Neuronal stem cell (in vitro differentiated cells): Measurements from ENCODE around the gene VDAC2.
"Not testable (repeated sequence)": the region's sequence is repeated elsewhere in the genome, so short reads cannot be mapped to it uniquely, and the experiment has no call there.

ENCODE experiments used
- DNase-seq: peaks from one replicate; pipeline ENCODE4 v3.0.0-alpha.2; 2013; ENCODE audit warnings: low spot score
- H2AFZ ChIP-seq: one replicate; pipeline ENCODE4 v1.6.1; 2013; ENCODE audit warnings: mild to moderate bottlenecking, low read length, inconsistent platforms
- H2AK5ac ChIP-seq: 2 replicates; pipeline ENCODE4 v1.6.1; 2013; ENCODE audit warnings: low read depth, mild to moderate bottlenecking, inconsistent platforms, low read length, moderate library complexity, mixed read lengths
- H2BK120ac ChIP-seq: 2 replicates; pipeline ENCODE4 v1.6.1; 2013; ENCODE audit warnings: low read depth, mild to moderate bottlenecking, inconsistent platforms, low read length, moderate library complexity, mixed read lengths
- H2BK12ac ChIP-seq: one replicate; pipeline ENCODE4 v1.6.1; 2013; ENCODE audit warnings: low read length, inconsistent platforms
- H2BK15ac ChIP-seq: 2 replicates; pipeline ENCODE4 v1.6.1; 2013; ENCODE audit warnings: mild to moderate bottlenecking, low read length, inconsistent platforms, mixed read lengths
- H2BK5ac ChIP-seq: one replicate; pipeline ENCODE4 v1.6.1; 2013; ENCODE audit warnings: inconsistent platforms, mild to moderate bottlenecking, low read length, moderate library complexity
- H3K14ac ChIP-seq: one replicate; pipeline ENCODE4 v1.6.1; 2013; ENCODE audit warnings: low read length, inconsistent platforms
- H3K18ac ChIP-seq: 2 replicates; pipeline ENCODE4 v1.6.1; 2013; ENCODE audit warnings: low read length, inconsistent platforms
- H3K23ac ChIP-seq: 2 replicates; pipeline ENCODE4 v1.6.1; 2013; ENCODE audit warnings: low read depth, mild to moderate bottlenecking, mixed read lengths, low read length, inconsistent platforms; ENCODE audit not compliant: poor library complexity
- H3K27ac ChIP-seq: replicated peaks from 3 replicates; pipeline ENCODE4 v1.5.1; 2013; ENCODE audit warnings: low read length, inconsistent platforms
- H3K27me3 ChIP-seq, 3 experiments: 2 replicates each; pipeline ENCODE4 v1.6.1; 2013; ENCODE audit warnings: low read length in 3 of 3, mild to moderate bottlenecking in 2 of 3, inconsistent platforms in 1 of 3, low read depth in 1 of 3, mixed read lengths in 1 of 3, moderate library complexity in 1 of 3; ENCODE audit not compliant: control insufficient read depth in 3 of 3, insufficient read depth in 3 of 3
- H3K36me3 ChIP-seq, 2 donors: replicated peaks in 1 of 2; 2 replicates each; pipeline ENCODE4 v1.6.1; 2013; ENCODE audit warnings: low read length in 2 of 2; ENCODE audit not compliant: control insufficient read depth in 2 of 2, insufficient read depth in 2 of 2
- H3K4ac ChIP-seq: 2 replicates; pipeline ENCODE4 v1.6.1; 2013; ENCODE audit warnings: inconsistent platforms, mild to moderate bottlenecking, low read length, moderate library complexity
- H3K4me1 ChIP-seq, 2 donors: 1 replicate in 1 of 2; 2 replicates in 1 of 2; pipeline ENCODE4 v1.6.1; 2013; ENCODE audit warnings: low read length in 2 of 2, low read depth in 1 of 2; ENCODE audit not compliant: control insufficient read depth in 2 of 2, insufficient read depth in 1 of 2
- H3K4me2 ChIP-seq: one replicate; pipeline ENCODE4 v1.6.1; 2013; ENCODE audit warnings: mild to moderate bottlenecking, low read length, inconsistent platforms; ENCODE audit not compliant: insufficient read depth, poor library complexity, severe bottlenecking
- H3K4me3 ChIP-seq, 2 donors: 2 replicates each; pipeline ENCODE4 v1.5.1; 2013; ENCODE audit warnings: low read length in 2 of 2, mild to moderate bottlenecking in 2 of 2, inconsistent platforms in 1 of 2, moderate library complexity in 1 of 2
- H3K79me1 ChIP-seq: one replicate; pipeline ENCODE4 v1.6.1; 2013; ENCODE audit warnings: low read depth, mild to moderate bottlenecking, inconsistent platforms, low read length, moderate library complexity
- H3K9ac ChIP-seq: one replicate; pipeline ENCODE4 v1.6.1; 2013; ENCODE audit warnings: mild to moderate bottlenecking, low read depth, low read length, inconsistent platforms; ENCODE audit not compliant: poor library complexity
- H3K9me3 ChIP-seq, 2 donors: replicated peaks in 1 of 2; 2 replicates each; pipeline versions ENCODE3 to v1.6.1; 2013; ENCODE audit warnings: low read length in 2 of 2, mild to moderate bottlenecking in 2 of 2, inconsistent platforms in 1 of 2, low read depth in 1 of 2, mixed read lengths in 1 of 2, moderate library complexity in 1 of 2; ENCODE audit not compliant: control insufficient read depth in 2 of 2, insufficient read depth in 1 of 2
- H4K8ac ChIP-seq: one replicate; pipeline ENCODE4 v1.6.1; 2013; ENCODE audit warnings: low read depth, mild to moderate bottlenecking, inconsistent platforms, low read length, moderate library complexity
- H4K91ac ChIP-seq: one replicate; pipeline ENCODE4 v1.6.1; 2013; ENCODE audit warnings: low read length, low read depth, mild to moderate bottlenecking, inconsistent platforms; ENCODE audit not compliant: poor library complexity
- WGBS, 2 donors: extraction: QIAGEN DNeasy Blood & Tissue Kit; methylation state at CpG; one replicate each; pipeline ENCODE4 v1.1.7; 2013; ENCODE audit warnings: missing lambda C conversion rate in 2 of 2, mixed read lengths in 1 of 2; ENCODE audit not compliant: insufficient read length in 2 of 2, insufficient replicate concordance in 1 of 2; ENCODE audit errors: extremely low coverage in 2 of 2; 5-methylcytosine and 5-hydroxymethylcytosine counted together

VDAC2 gene

DNA sequence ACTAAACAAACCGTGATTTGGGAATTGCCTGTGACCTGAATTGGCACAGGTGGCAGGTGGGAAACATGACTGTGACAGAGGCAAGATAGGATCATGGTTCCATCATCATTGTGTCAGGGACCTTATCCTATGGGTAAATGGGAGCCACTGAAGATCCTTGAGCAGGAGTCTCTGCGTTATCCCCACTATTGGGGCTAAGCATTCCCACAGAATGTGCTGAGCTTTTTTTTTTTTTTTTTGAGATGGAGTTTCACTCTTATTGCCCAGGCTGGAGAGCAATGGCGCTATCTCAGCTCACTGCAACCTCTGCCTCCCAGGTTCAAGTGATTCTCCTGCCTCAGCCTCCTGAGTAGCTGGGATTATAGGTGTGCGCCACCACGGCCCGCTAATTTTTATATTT, 10.6 kb upstream of the VDAC2 start:
- H2BK5ac ChIP-seq, H3K14ac ChIP-seq, H2AK5ac ChIP-seq, H3K36me3 ChIP-seq, H3K9ac ChIP-seq, H4K91ac ChIP-seq, H3K4me2 ChIP-seq, H3K4me1 ChIP-seq, H3K27me3 ChIP-seq, H3K23ac ChIP-seq, H2BK12ac ChIP-seq, H3K4ac ChIP-seq, H4K8ac ChIP-seq, H3K18ac ChIP-seq, H3K4me3 ChIP-seq, H2AFZ ChIP-seq, H3K27ac ChIP-seq, DNase-seq, H3K79me1 ChIP-seq, H3K9me3 ChIP-seq, H2BK15ac ChIP-seq, H2BK120ac ChIP-seq: not testable (repeated sequence)
- no CpG with 5 or more reads among the region's 6 CpGs for WGBS, 2 donors

DNA sequence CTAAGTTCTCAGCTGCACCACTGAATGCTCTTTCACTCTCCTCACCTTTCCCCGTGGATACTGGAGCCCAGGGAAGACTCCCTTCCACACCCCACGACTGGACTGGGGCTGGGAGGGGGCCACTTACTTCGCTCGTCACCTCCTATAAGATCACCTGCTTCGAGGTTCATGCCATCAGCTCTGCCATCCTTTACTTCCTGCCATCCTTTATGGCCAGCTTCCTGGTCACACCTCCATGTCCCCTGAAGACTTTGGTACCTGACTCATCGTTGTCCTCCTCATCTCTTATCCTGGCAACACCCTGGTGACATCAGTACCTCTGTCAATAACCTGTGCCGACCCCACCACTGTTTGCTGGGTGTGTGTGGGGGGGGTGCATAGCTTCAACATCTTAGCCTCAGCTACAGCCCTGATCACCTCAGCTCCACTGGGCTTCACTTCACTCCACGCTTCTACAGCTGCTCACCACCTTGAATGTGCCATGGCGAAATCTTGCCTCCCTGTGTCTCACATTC, 8.7 kb upstream of the VDAC2 start:
- no peak overlapping the region for H3K4me2 ChIP-seq
- no peak overlapping the region for H2AFZ ChIP-seq
- H4K8ac ChIP-seq, result no peak overlapping the region
- H2BK120ac ChIP-seq, result no peak overlapping the region
- no peak overlapping the region for H2BK12ac ChIP-seq
- H2BK15ac ChIP-seq, result no peak overlapping the region
- peak overlapping the region; percentile 19 for H3K18ac ChIP-seq
- H3K14ac ChIP-seq, result no peak overlapping the region
- no peak overlapping the region for H3K23ac ChIP-seq
- H3K36me3 ChIP-seq, result no peaks in the 10 kb centered on the region
- no peak overlapping the region for H2AK5ac ChIP-seq
- H2BK5ac ChIP-seq, result no peak overlapping the region
- no peak overlapping the region for H4K91ac ChIP-seq
- no peak overlapping the region for H3K27ac ChIP-seq
- H3K9me3 ChIP-seq, result peaks cover 0 to 2% of the 10 kb centered on the region in 2 donors
- H3K4me1 ChIP-seq, result peaks cover 0 to 6% of the 10 kb centered on the region in 2 donors
- H3K27me3 ChIP-seq, result no peaks in the 10 kb centered on the region
- H3K9ac ChIP-seq, result no peak overlapping the region
- H3K4me3 ChIP-seq, result no peak overlapping the region
- H3K79me1 ChIP-seq, result no peaks in the 10 kb centered on the region
- DNase-seq, result no peak
- H3K4ac ChIP-seq, result no peak overlapping the region
- WGBS, 2 donors, result no CpG with 5 or more reads among the region's 9 CpGs

DNA sequence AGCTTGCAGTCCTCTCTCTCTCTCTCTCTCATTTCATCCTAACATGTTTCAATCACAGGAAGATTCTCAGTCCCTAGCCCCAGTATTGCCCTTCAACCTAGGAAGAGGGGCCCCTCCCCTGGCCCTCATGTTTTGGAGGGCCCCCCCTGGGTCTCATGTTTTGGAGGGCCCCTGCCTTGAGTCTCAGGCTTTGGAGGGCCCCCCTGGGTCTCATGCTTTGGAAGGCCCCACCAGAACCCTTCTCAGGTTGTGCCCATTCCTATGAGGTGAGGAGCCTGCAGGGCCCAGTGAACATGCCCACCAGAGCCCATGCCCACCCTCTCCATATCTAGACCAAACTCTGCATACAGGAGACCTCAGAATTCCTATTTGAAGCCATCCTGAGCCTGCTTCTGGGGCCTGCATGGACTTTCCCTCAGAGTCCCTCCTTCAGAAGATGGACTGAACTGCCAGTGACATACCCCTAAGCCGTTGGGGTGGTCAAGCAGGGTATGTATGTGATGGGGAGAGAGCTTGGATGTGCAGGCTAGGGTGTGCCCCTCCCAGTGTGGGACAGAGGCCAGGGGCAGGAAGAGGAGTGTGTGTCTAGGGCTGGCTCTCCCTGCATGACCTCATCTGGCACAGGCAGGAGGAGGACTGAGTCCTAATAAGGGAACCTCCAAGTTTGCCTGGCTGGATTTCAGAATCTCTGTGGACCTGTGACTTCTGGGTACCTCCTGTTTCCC, 8.1 kb upstream of the VDAC2 start:
- no peak overlapping the region for H4K8ac ChIP-seq
- H3K4me2 ChIP-seq, result no peak overlapping the region
- no peak overlapping the region for H3K4me3 ChIP-seq
- no peak overlapping the region for H3K27ac ChIP-seq
- H3K79me1 ChIP-seq, result no peaks in the 10 kb centered on the region
- H3K4ac ChIP-seq, result no peak overlapping the region
- H3K36me3 ChIP-seq, result no peaks in the 10 kb centered on the region
- H2BK120ac ChIP-seq, result peak overlapping the region; percentile 14
- H2AFZ ChIP-seq, result no peak overlapping the region
- peaks cover 0 to 6% of the 10 kb centered on the region in 2 donors for H3K4me1 ChIP-seq
- peak overlapping the region; percentile 17 for H2BK5ac ChIP-seq
- H3K14ac ChIP-seq, result no peak overlapping the region
- no CpG with 5 or more reads among the region's 1 CpG for WGBS, 2 donors
- H4K91ac ChIP-seq, result no peak overlapping the region
- H3K18ac ChIP-seq, result no peak overlapping the region
- no peak overlapping the region for H3K9ac ChIP-seq
- peaks cover 0 to 2% of the 10 kb centered on the region in 2 donors for H3K9me3 ChIP-seq
- no peak overlapping the region for H2BK12ac ChIP-seq
- H3K27me3 ChIP-seq, result no peaks in the 10 kb centered on the region
- no peak overlapping the region for H2AK5ac ChIP-seq
- no peak for DNase-seq
- no peak overlapping the region for H2BK15ac ChIP-seq
- no peak overlapping the region for H3K23ac ChIP-seq

DNA sequence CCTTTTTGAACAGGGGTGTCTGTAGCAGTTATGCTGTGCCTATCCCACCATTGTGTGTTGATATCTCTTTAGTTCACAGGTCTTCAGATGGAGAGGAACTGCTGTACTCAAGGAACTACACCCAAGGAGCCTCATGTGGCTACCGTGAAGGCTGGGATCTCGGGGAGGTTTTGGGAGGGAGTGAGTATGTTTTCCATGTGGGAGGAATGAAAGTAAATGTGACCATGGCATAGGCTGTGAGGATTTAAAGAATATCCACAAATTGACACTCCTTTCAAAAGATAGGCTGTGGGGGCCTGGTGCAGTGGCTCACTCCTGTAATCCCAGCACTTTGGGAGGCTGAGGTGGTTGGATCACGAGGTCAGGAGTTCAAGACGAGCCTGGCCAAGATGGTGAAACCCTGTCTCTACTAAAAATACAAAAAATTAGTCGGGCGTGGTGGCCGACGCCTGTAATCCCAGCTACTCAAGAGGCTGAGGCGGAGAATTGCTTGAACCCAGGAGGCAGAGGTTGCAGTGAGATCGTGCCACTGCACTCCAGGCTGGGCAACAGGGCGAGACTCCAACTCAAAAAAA, 7.5 kb upstream of the VDAC2 start:
- not testable (repeated sequence) for H3K9ac ChIP-seq, H3K18ac ChIP-seq, H2BK15ac ChIP-seq, H3K4ac ChIP-seq, H3K14ac ChIP-seq, H3K27me3 ChIP-seq, H3K9me3 ChIP-seq, H4K8ac ChIP-seq, H3K4me2 ChIP-seq, H2BK12ac ChIP-seq, H2AFZ ChIP-seq, H3K36me3 ChIP-seq, H3K79me1 ChIP-seq, H3K4me3 ChIP-seq, H3K27ac ChIP-seq, DNase-seq, H3K4me1 ChIP-seq, H3K23ac ChIP-seq, H4K91ac ChIP-seq, H2BK120ac ChIP-seq, H2AK5ac ChIP-seq
- H2BK5ac ChIP-seq, result peak overlapping the region; percentile 17
- WGBS, 2 donors, result no CpG with 5 or more reads among the region's 11 CpGs
